Neuronal stem cell (in vitro differentiated cells): Measurements from ENCODE around the gene LCMT1.

Experiments
- DNase-seq: peaks from one replicate; pipeline ENCODE4 v3.0.0-alpha.2; 2013; ENCODE audit warnings: low spot score
- H2AFZ ChIP-seq: one replicate; pipeline ENCODE4 v1.6.1; 2013; ENCODE audit warnings: mild to moderate bottlenecking, low read length, inconsistent platforms
- H2AK5ac ChIP-seq: 2 replicates; pipeline ENCODE4 v1.6.1; 2013; ENCODE audit warnings: low read depth, mild to moderate bottlenecking, inconsistent platforms, low read length, moderate library complexity, mixed read lengths
- H2BK120ac ChIP-seq: 2 replicates; pipeline ENCODE4 v1.6.1; 2013; ENCODE audit warnings: low read depth, mild to moderate bottlenecking, inconsistent platforms, low read length, moderate library complexity, mixed read lengths
- H2BK12ac ChIP-seq: one replicate; pipeline ENCODE4 v1.6.1; 2013; ENCODE audit warnings: low read length, inconsistent platforms
- H2BK15ac ChIP-seq: 2 replicates; pipeline ENCODE4 v1.6.1; 2013; ENCODE audit warnings: mild to moderate bottlenecking, low read length, inconsistent platforms, mixed read lengths
- H2BK5ac ChIP-seq: one replicate; pipeline ENCODE4 v1.6.1; 2013; ENCODE audit warnings: inconsistent platforms, mild to moderate bottlenecking, low read length, moderate library complexity
- H3K14ac ChIP-seq: one replicate; pipeline ENCODE4 v1.6.1; 2013; ENCODE audit warnings: low read length, inconsistent platforms
- H3K18ac ChIP-seq: 2 replicates; pipeline ENCODE4 v1.6.1; 2013; ENCODE audit warnings: low read length, inconsistent platforms
- H3K23ac ChIP-seq: 2 replicates; pipeline ENCODE4 v1.6.1; 2013; ENCODE audit warnings: low read depth, mild to moderate bottlenecking, mixed read lengths, low read length, inconsistent platforms; ENCODE audit not compliant: poor library complexity
- H3K27ac ChIP-seq: replicated peaks from 3 replicates; pipeline ENCODE4 v1.5.1; 2013; ENCODE audit warnings: low read length, inconsistent platforms
- H3K27me3 ChIP-seq, 3 experiments: 2 replicates each; pipeline ENCODE4 v1.6.1; 2013; ENCODE audit warnings: low read length in 3 of 3, mild to moderate bottlenecking in 2 of 3, inconsistent platforms in 1 of 3, low read depth in 1 of 3, mixed read lengths in 1 of 3, moderate library complexity in 1 of 3; ENCODE audit not compliant: control insufficient read depth in 3 of 3, insufficient read depth in 3 of 3
- H3K36me3 ChIP-seq, 2 donors: replicated peaks in 1 of 2; 2 replicates each; pipeline ENCODE4 v1.6.1; 2013; ENCODE audit warnings: low read length in 2 of 2; ENCODE audit not compliant: control insufficient read depth in 2 of 2, insufficient read depth in 2 of 2
- H3K4ac ChIP-seq: 2 replicates; pipeline ENCODE4 v1.6.1; 2013; ENCODE audit warnings: inconsistent platforms, mild to moderate bottlenecking, low read length, moderate library complexity
- H3K4me1 ChIP-seq, 2 donors: 1 replicate in 1 of 2; 2 replicates in 1 of 2; pipeline ENCODE4 v1.6.1; 2013; ENCODE audit warnings: low read length in 2 of 2, low read depth in 1 of 2; ENCODE audit not compliant: control insufficient read depth in 2 of 2, insufficient read depth in 1 of 2
- H3K4me2 ChIP-seq: one replicate; pipeline ENCODE4 v1.6.1; 2013; ENCODE audit warnings: mild to moderate bottlenecking, low read length, inconsistent platforms; ENCODE audit not compliant: insufficient read depth, poor library complexity, severe bottlenecking
- H3K4me3 ChIP-seq, 2 donors: 2 replicates each; pipeline ENCODE4 v1.5.1; 2013; ENCODE audit warnings: low read length in 2 of 2, mild to moderate bottlenecking in 2 of 2, inconsistent platforms in 1 of 2, moderate library complexity in 1 of 2
- H3K79me1 ChIP-seq: one replicate; pipeline ENCODE4 v1.6.1; 2013; ENCODE audit warnings: low read depth, mild to moderate bottlenecking, inconsistent platforms, low read length, moderate library complexity
- H3K9ac ChIP-seq: one replicate; pipeline ENCODE4 v1.6.1; 2013; ENCODE audit warnings: mild to moderate bottlenecking, low read depth, low read length, inconsistent platforms; ENCODE audit not compliant: poor library complexity
- H3K9me3 ChIP-seq, 2 donors: replicated peaks in 1 of 2; 2 replicates each; pipeline versions ENCODE3 to v1.6.1; 2013; ENCODE audit warnings: low read length in 2 of 2, mild to moderate bottlenecking in 2 of 2, inconsistent platforms in 1 of 2, low read depth in 1 of 2, mixed read lengths in 1 of 2, moderate library complexity in 1 of 2; ENCODE audit not compliant: control insufficient read depth in 2 of 2, insufficient read depth in 1 of 2
- H4K8ac ChIP-seq: one replicate; pipeline ENCODE4 v1.6.1; 2013; ENCODE audit warnings: low read depth, mild to moderate bottlenecking, inconsistent platforms, low read length, moderate library complexity
- H4K91ac ChIP-seq: one replicate; pipeline ENCODE4 v1.6.1; 2013; ENCODE audit warnings: low read length, low read depth, mild to moderate bottlenecking, inconsistent platforms; ENCODE audit not compliant: poor library complexity
- WGBS, 2 donors: extraction: QIAGEN DNeasy Blood & Tissue Kit; methylation state at CpG; one replicate each; pipeline ENCODE4 v1.1.7; 2013; ENCODE audit warnings: missing lambda C conversion rate in 2 of 2, mixed read lengths in 1 of 2; ENCODE audit not compliant: insufficient read length in 2 of 2, insufficient replicate concordance in 1 of 2; ENCODE audit errors: extremely low coverage in 2 of 2; 5-methylcytosine and 5-hydroxymethylcytosine counted together

Gene LCMT1

GRCh38 chr16:25217112-25217511 is 105.6 kb downstream of the LCMT1 start:
- Histone ChIP-seq H3K4me3 (no peak overlapping the region), H2BK15ac (no peak overlapping the region), H3K14ac (peak overlapping the region; percentile 76), H2BK12ac (no peak overlapping the region), H4K8ac (no peak overlapping the region), H3K36me3 (no peaks in the 10 kb centered on the region), H2AK5ac (no peak overlapping the region), H3K27ac (no peak overlapping the region), H4K91ac (no peak overlapping the region), H3K4me1 (no peaks in the 10 kb centered on the region), H2AFZ (no peak overlapping the region), H3K27me3 (peaks cover 0 to 8% (median 0%) of the 10 kb centered on the region in 3 experiments), H3K79me1 (peaks cover 1% of the 10 kb centered on the region), H3K4ac (no peak overlapping the region), H3K18ac (no peak overlapping the region), H2BK5ac (no peak overlapping the region), H3K4me2 (no peak overlapping the region), H3K23ac (peak overlapping the region; percentile 88), H3K9me3 (no peaks in the 10 kb centered on the region), H3K9ac (no peak overlapping the region), H2BK120ac (no peak overlapping the region)
- WGBS, 2 donors: no CpG with 5 or more reads among the region's 17 CpGs
- no peak for DNase-seq

- no peak overlapping the region for H2BK15ac ChIP-seq
- no peaks in the 10 kb centered on the region for H3K36me3 ChIP-seq
- H2BK120ac ChIP-seq: no peak overlapping the region
- H4K8ac ChIP-seq: no peak overlapping the region
- no peak overlapping the region for H3K9ac ChIP-seq
- no peak overlapping the region for H3K27ac ChIP-seq
- no peak overlapping the region for H3K4me2 ChIP-seq
- H3K9me3 ChIP-seq: no peaks in the 10 kb centered on the region
- no peak overlapping the region for H2BK12ac ChIP-seq
- H3K18ac ChIP-seq: no peak overlapping the region
- H3K79me1 ChIP-seq: peaks cover 1% of the 10 kb centered on the region
- no peak overlapping the region for H2BK5ac ChIP-seq
- H3K27me3 ChIP-seq: peaks cover 0 to 8% (median 0%) of the 10 kb centered on the region in 3 experiments
- no peaks in the 10 kb centered on the region for H3K4me1 ChIP-seq
- H2AFZ ChIP-seq: no peak overlapping the region
- WGBS, 2 donors: no CpG with 5 or more reads among the region's 4 CpGs
- no peak overlapping the region for H3K4me3 ChIP-seq
- no peak overlapping the region for H2AK5ac ChIP-seq
- DNase-seq: no peak
- H3K14ac ChIP-seq: no peak overlapping the region
- H4K91ac ChIP-seq: no peak overlapping the region
- no peak overlapping the region for H3K4ac ChIP-seq
- no peak overlapping the region for H3K23ac ChIP-seq
Observed at GRCh38 chr16:25217921-25218320, 106.4 kb downstream of the LCMT1 start.

GRCh38 chr16:25219070-25219737 is 107.7 kb downstream of the LCMT1 start:
- H3K4me2 ChIP-seq: no peak overlapping the region
- no peak overlapping the region for H3K14ac ChIP-seq
- H3K18ac ChIP-seq: no peak overlapping the region
- no peak overlapping the region for H3K9ac ChIP-seq
- no peak overlapping the region for H2BK15ac ChIP-seq
- no peak overlapping the region for H3K4me3 ChIP-seq
- H4K8ac ChIP-seq: no peak overlapping the region
- no peak overlapping the region for H3K4ac ChIP-seq
- no peak overlapping the region for H2BK12ac ChIP-seq
- no CpG with 5 or more reads among the region's 3 CpGs for WGBS, 2 donors
- DNase-seq: no peak
- H2BK5ac ChIP-seq: no peak overlapping the region
- H3K79me1 ChIP-seq: peaks cover 1% of the 10 kb centered on the region
- H3K4me1 ChIP-seq: no peaks in the 10 kb centered on the region
- H4K91ac ChIP-seq: no peak overlapping the region
- no peak overlapping the region for H2BK120ac ChIP-seq
- H3K23ac ChIP-seq: no peak overlapping the region
- no peaks in the 10 kb centered on the region for H3K9me3 ChIP-seq
- H2AFZ ChIP-seq: no peak overlapping the region
- no peak overlapping the region for H2AK5ac ChIP-seq
- H3K36me3 ChIP-seq: no peaks in the 10 kb centered on the region
- H3K27ac ChIP-seq: no peak overlapping the region
- peaks cover 0 to 8% (median 0%) of the 10 kb centered on the region in 3 experiments for H3K27me3 ChIP-seq

GRCh38 chr16:25222959-25223358 is 111.4 kb downstream of the LCMT1 start:
- no peak for DNase-seq

More at GRCh38 chr16:25222959-25223358, 111.4 kb downstream of the LCMT1 start:
- H2BK15ac ChIP-seq: no peak overlapping the region
- H2BK5ac ChIP-seq: no peak overlapping the region
- H3K9me3 ChIP-seq: no peaks in the 10 kb centered on the region
- H3K4ac ChIP-seq: no peak overlapping the region
- peak overlapping the region; percentile 37 for H2AFZ ChIP-seq
- H3K23ac ChIP-seq: no peak overlapping the region
- no peaks in the 10 kb centered on the region for H3K4me1 ChIP-seq
- no peak overlapping the region for H2BK120ac ChIP-seq
- H4K91ac ChIP-seq: no peak overlapping the region
- no peaks in the 10 kb centered on the region for H3K79me1 ChIP-seq
- no peak overlapping the region for H3K27ac ChIP-seq
- no peak overlapping the region for H4K8ac ChIP-seq
- no peak overlapping the region for H3K4me3 ChIP-seq
- no CpG with 5 or more reads among the region's 8 CpGs for WGBS, 2 donors
- no peak overlapping the region for H3K14ac ChIP-seq
- no peak overlapping the region for H3K4me2 ChIP-seq
- H2AK5ac ChIP-seq: no peak overlapping the region
- H3K18ac ChIP-seq: no peak overlapping the region
- H2BK12ac ChIP-seq: no peak overlapping the region
- no peak overlapping the region for H3K9ac ChIP-seq
- no peaks in the 10 kb centered on the region for H3K36me3 ChIP-seq
- H3K27me3 ChIP-seq: peaks cover 0 to 2% (median 0%) of the 10 kb centered on the region in 3 experiments
